ENCODE data around the gene NCR2.

NCR2 gene

DNA sequence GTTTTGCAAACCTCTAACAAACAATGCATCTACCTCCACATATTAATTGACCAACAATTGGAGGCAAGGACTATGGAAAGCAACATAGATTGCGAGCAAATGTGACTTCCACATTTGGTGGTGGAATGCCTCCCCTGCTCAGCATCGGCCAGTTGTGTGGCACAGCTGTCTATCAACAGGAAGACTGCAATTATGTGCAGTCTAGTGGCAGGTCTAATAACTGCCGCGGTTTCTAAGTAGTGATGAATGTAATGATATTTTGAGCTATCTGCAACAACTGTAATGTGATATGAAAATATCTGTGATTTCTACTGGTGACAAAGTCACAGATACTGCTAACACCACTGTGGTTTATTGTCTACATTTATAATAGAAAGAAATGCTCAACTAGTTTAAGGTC lies 56.8 kb downstream of the NCR2 start:
- in situ Hi-C loops (cut with MboI; ENCODE audit: low sequenced_read_pairs), result no loop called here

- in situ Hi-C loops (cut with MboI; ENCODE audit: low sequenced_read_pairs), result no loop called here
Observed at GRCh38 chr6:41396335-41396734, 60.9 kb downstream of the NCR2 start.

- in situ Hi-C loops (cut with MboI; ENCODE audit: low sequenced_read_pairs), result no loop called here
Observed at GRCh38 chr6:41399424-41399823, 64.0 kb downstream of the NCR2 start.
